Measurements from ENCODE around the gene MROH8. TPM values are rescaled to one million over a fixed set of nuclear protein-coding genes. Genes with fewer than 3 reads are reported as not detected.
A peak's percentile ranks its signal among the peaks of the same experiment; 100 is the strongest.

The MROH8 gene
- 1 to 10 TPM in 1 of 2 donors, under 1 TPM in 1; 0.69 to 1.3 TPM for polyA plus RNA-seq

DNA sequence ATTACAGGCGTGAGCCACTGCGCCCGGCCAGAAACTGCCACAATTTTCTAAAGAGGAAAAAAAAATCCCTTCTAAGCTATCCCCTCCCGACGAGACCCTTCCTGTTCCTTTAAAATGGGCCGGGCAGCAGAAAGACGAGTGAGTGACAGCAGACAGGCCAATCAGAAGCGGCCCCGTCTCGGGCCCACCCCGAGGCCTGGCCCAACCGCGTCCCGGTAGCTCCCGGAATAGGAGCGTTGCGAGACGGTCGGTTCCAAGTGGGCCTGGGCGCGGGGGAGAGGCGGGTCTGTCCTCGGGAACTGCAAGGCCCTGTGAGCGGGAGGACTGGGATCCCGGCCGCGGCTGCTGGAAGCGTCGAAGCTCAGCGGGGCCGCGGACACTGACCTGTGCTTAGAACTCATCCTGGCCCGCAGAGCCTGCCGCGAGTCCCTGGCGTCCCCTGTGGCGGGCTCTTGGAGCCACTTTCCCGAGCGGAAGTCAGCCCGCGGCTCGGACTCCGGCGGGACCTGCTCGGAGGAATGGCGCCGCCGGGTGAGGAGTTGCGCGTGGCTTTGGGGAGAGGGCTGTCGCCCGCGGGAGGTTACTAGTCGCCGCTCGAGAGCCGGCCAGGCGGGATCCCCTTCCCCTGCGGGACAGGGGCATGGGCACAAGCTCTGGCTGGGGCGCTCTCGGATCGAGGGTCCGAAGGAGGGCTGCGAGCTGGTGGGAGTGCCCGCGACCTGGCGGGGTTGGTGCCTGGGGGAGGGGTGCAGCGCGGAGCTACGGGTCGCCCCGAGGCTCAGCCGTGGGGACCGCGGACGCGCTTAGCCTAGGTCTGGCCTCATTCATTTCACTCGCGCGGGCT, at the start of gene MROH8, which contains the start of gene RPN2:
TSS of gene MROH8 (minus strand) at position 710 of the 844 bp plus-strand sequence.
TSS of gene RPN2 (plus strand) at position 492 of the 844 bp plus-strand sequence. CDS start at position 519, 27 bp downstream.
- peak within 1 kb of the TSS; percentile 98 to 99 for H3K27ac ChIP-seq (ENCODE audit: low read depth in 2 of 2, low read length in 1 of 2)
- peaks cover 0 to 3% of the 10 kb centered on the region in 2 donors for H3K4me1 ChIP-seq (ENCODE audit: control insufficient read depth in 2 of 2, insufficient read depth in 2 of 2, low read length in 1 of 2)
- no peaks in the 10 kb centered on the region for H3K9me3 ChIP-seq (ENCODE audit: control insufficient read depth in 2 of 2, insufficient read depth in 1 of 2, low read depth in 1 of 2, low read length in 1 of 2)
- peaks cover 0 to 3% of the 10 kb centered on the region in 2 donors for H3K36me3 ChIP-seq (ENCODE audit: control insufficient read depth in 2 of 2, insufficient read depth in 2 of 2, low read length in 1 of 2)
- WGBS, 2 donors, result 0% methylated on average over 74 to 80 of the region's 80 CpGs
- H3K27me3 ChIP-seq (ENCODE audit: control insufficient read depth in 1 of 2, insufficient read depth in 2 of 2, low read length in 2 of 2), result no peaks in the 10 kb centered on the region
- peak within 1 kb of the TSS; percentile 92 to 99 for H3K4me3 ChIP-seq (ENCODE audit: low read depth in 1 of 2, low read length in 2 of 2)

DNA sequence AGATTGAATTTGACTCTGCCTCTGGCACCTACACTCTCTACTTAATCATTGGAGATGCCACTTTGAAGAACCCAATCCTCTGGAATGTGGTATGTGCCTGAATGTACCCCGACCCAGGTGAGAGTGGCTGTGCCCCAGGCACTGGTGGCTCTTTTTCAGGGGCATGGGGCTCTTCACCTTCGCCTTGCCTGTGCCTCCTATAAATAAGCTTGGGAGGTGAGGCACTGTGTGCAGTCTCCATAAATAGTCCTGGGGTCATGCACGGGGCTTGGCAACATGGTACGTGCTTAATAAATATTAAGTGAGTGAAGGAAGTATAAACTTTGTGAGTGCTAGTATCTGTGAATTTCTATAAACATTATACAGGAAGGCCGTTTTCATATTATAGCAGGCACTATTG, 49.3 kb upstream of the MROH8 start:
- 53 to 72% methylated on average over 5 of the region's 5 CpGs for WGBS, 2 donors
- Histone ChIP-seq H3K27me3 (ENCODE audit: control insufficient read depth in 1 of 2, insufficient read depth in 2 of 2, low read length in 2 of 2) (no peaks in the 10 kb centered on the region), H3K27ac (ENCODE audit: low read depth in 2 of 2, low read length in 1 of 2) (peak overlapping the region in 1 of 2 donors; percentile 2), H3K9me3 (ENCODE audit: control insufficient read depth in 2 of 2, insufficient read depth in 1 of 2, low read depth in 1 of 2, low read length in 1 of 2) (no peaks in the 10 kb centered on the region), H3K4me1 (ENCODE audit: control insufficient read depth in 2 of 2, insufficient read depth in 2 of 2, low read length in 1 of 2) (peaks cover 2 to 5% of the 10 kb centered on the region in 2 donors), H3K4me3 (ENCODE audit: low read depth in 1 of 2, low read length in 2 of 2) (no peak overlapping the region), H3K36me3 (ENCODE audit: control insufficient read depth in 2 of 2, insufficient read depth in 2 of 2, low read length in 1 of 2) (peaks cover 17 to 45% of the 10 kb centered on the region in 2 donors)

DNA sequence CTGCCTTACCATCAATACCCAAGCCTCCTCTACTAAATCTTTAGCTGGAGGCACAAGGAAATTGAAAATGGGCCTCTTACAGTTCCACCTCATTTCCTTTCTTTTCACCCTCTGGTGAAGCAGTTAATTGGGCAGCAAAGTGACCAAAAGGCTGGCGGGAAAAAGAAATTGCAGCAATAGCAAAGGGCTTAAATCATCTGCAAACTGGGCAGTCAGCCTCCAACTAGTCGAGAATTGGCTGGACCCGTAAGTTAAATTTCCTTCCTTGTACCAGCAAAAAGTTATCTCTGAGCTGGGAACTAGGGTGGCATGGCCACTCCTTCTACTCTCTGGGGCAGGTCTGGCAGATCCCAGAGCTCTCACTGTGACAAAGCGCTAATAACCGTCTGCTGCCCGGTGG, 48.7 kb upstream of the MROH8 start:
- Histone ChIP-seq H3K4me3 (ENCODE audit: low read depth in 1 of 2, low read length in 2 of 2) (no peak overlapping the region), H3K9me3 (ENCODE audit: control insufficient read depth in 2 of 2, insufficient read depth in 1 of 2, low read depth in 1 of 2, low read length in 1 of 2) (no peaks in the 10 kb centered on the region), H3K27me3 (ENCODE audit: control insufficient read depth in 1 of 2, insufficient read depth in 2 of 2, low read length in 2 of 2) (no peaks in the 10 kb centered on the region), H3K4me1 (ENCODE audit: control insufficient read depth in 2 of 2, insufficient read depth in 2 of 2, low read length in 1 of 2) (peaks cover 2 to 5% of the 10 kb centered on the region in 2 donors), H3K27ac (ENCODE audit: low read depth in 2 of 2, low read length in 1 of 2) (peak overlapping the region in 1 of 2 donors; percentile 52), H3K36me3 (ENCODE audit: control insufficient read depth in 2 of 2, insufficient read depth in 2 of 2, low read length in 1 of 2) (peaks cover 18 to 46% of the 10 kb centered on the region in 2 donors)
- WGBS, 2 donors, result 41 to 59% methylated on average over 6 of the region's 6 CpGs

DNA sequence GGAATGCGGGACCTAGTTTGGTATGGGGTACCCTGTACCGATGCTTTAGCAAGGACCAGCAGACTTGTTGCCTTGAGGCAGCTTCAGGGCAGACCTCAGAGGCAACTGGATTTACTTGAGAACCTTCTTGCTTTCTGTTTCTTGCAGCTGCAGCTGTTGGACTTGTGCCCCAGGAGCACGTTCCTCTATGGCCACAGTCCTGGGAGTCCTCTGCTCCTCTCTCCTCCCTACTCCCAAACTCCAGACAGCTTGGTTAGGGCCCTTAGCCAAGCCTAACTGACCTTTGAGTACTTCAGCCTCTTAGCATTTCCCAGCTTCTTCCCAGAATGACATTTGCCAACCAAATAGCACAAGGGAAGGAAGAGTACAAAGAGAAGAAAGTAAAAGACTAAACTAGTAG, 47.5 kb upstream of the MROH8 start:
- WGBS, 2 donors, result 62% methylated on average over 3 of the region's 3 CpGs

DNA sequence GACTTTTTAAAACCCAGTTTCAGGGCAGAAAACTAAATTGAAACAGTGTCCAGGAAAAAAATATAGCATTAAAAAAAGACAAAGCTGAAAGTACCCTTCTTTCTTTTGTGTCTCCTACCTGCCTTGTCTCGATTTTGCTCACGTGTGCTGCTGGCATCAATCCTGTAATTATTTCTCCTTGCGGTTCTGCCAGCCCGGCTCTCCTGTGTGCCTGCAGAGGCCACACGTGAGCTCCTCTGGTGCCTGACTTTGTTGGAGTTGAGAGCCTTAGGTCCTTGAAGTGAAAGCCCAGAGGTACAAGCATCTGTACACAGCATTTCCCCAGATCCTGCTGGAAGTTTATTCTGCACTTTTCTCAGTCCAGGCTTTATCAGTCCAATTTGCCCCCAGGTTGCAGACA, 45.8 kb upstream of the MROH8 start:
- H3K27ac ChIP-seq (ENCODE audit: low read depth in 2 of 2, low read length in 1 of 2), result no peak overlapping the region
- 57 to 74% methylated on average over 5 of the region's 5 CpGs for WGBS, 2 donors
- H3K4me1 ChIP-seq (ENCODE audit: control insufficient read depth in 2 of 2, insufficient read depth in 2 of 2, low read length in 1 of 2), result peaks cover 2 to 5% of the 10 kb centered on the region in 2 donors
- H3K27me3 ChIP-seq (ENCODE audit: control insufficient read depth in 1 of 2, insufficient read depth in 2 of 2, low read length in 2 of 2), result no peaks in the 10 kb centered on the region
- H3K9me3 ChIP-seq (ENCODE audit: control insufficient read depth in 2 of 2, insufficient read depth in 1 of 2, low read depth in 1 of 2, low read length in 1 of 2), result no peaks in the 10 kb centered on the region
- H3K36me3 ChIP-seq (ENCODE audit: control insufficient read depth in 2 of 2, insufficient read depth in 2 of 2, low read length in 1 of 2), result peaks cover 13 to 32% of the 10 kb centered on the region in 2 donors
- no peak overlapping the region for H3K4me3 ChIP-seq (ENCODE audit: low read depth in 1 of 2, low read length in 2 of 2)

More for the DNA sequence above, 47.5 kb upstream of the MROH8 start:
- H3K4me1 ChIP-seq (ENCODE audit: control insufficient read depth in 2 of 2, insufficient read depth in 2 of 2, low read length in 1 of 2), result peaks cover 2 to 5% of the 10 kb centered on the region in 2 donors
- H3K36me3 ChIP-seq (ENCODE audit: control insufficient read depth in 2 of 2, insufficient read depth in 2 of 2, low read length in 1 of 2), result peaks cover 13 to 41% of the 10 kb centered on the region in 2 donors
- no peak overlapping the region for H3K4me3 ChIP-seq (ENCODE audit: low read depth in 1 of 2, low read length in 2 of 2)
- no peaks in the 10 kb centered on the region for H3K9me3 ChIP-seq (ENCODE audit: control insufficient read depth in 2 of 2, insufficient read depth in 1 of 2, low read depth in 1 of 2, low read length in 1 of 2)
- H3K27me3 ChIP-seq (ENCODE audit: control insufficient read depth in 1 of 2, insufficient read depth in 2 of 2, low read length in 2 of 2), result no peaks in the 10 kb centered on the region
- H3K27ac ChIP-seq (ENCODE audit: low read depth in 2 of 2, low read length in 1 of 2), result no peak overlapping the region

DNA sequence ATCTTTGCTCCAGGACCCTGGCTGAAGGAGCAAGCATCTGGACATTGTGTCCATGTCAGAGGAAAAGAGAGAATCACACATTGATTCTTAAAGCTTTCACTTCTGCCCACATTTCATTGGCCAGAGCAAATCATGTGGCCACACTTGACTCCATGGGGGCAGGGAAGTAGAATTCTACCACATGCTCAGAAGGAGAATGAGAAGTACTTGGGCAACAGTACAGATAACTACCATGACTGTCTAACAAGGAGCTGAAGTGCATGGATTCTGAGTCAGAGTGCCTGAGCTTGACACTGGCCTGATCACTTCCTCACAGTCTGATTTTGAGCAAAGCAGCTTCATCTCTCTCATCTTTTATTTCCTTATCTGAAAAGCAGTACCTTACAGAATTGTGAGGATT, 43.7 kb upstream of the MROH8 start:
- H3K4me3 ChIP-seq (ENCODE audit: low read depth in 1 of 2, low read length in 2 of 2), result no peak overlapping the region
- H3K4me1 ChIP-seq (ENCODE audit: control insufficient read depth in 2 of 2, insufficient read depth in 2 of 2, low read length in 1 of 2), result no peaks in the 10 kb centered on the region
- no peaks in the 10 kb centered on the region for H3K9me3 ChIP-seq (ENCODE audit: control insufficient read depth in 2 of 2, insufficient read depth in 1 of 2, low read depth in 1 of 2, low read length in 1 of 2)
- H3K27ac ChIP-seq (ENCODE audit: low read depth in 2 of 2, low read length in 1 of 2), result no peak overlapping the region
- H3K36me3 ChIP-seq (ENCODE audit: control insufficient read depth in 2 of 2, insufficient read depth in 2 of 2, low read length in 1 of 2), result peaks cover 13 to 29% of the 10 kb centered on the region in 2 donors
- no peaks in the 10 kb centered on the region for H3K27me3 ChIP-seq (ENCODE audit: control insufficient read depth in 1 of 2, insufficient read depth in 2 of 2, low read length in 2 of 2)

DNA sequence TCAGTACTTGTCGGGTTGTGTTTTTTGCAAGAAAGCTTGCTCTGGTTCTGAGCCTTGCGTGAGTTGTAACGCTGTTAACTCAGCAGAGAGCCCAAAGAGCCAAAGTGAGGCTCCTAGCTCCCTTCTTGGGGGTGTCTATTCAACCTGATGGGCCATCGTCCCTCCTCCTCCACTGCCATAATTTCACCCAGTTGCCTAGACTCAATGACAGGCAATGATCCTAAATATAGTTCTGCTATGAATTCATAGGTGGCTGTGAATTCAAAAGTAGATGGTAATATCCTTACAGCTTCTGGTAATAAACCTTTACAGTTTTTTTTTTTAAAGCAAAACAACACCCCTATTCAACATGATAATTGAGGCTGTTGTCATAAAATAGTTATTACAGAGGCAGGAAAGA, 42.7 kb upstream of the MROH8 start:
- 96 to 98% methylated on average over 4 of the region's 4 CpGs for WGBS, 2 donors
- H3K27ac ChIP-seq (ENCODE audit: low read depth in 2 of 2, low read length in 1 of 2), result peak overlapping the region in 1 of 2 donors; percentile 8
- H3K4me3 ChIP-seq (ENCODE audit: low read depth in 1 of 2, low read length in 2 of 2), result no peak overlapping the region
- H3K27me3 ChIP-seq (ENCODE audit: control insufficient read depth in 1 of 2, insufficient read depth in 2 of 2, low read length in 2 of 2), result no peaks in the 10 kb centered on the region
- no peaks in the 10 kb centered on the region for H3K4me1 ChIP-seq (ENCODE audit: control insufficient read depth in 2 of 2, insufficient read depth in 2 of 2, low read length in 1 of 2)
- H3K36me3 ChIP-seq (ENCODE audit: control insufficient read depth in 2 of 2, insufficient read depth in 2 of 2, low read length in 1 of 2), result peaks cover 13 to 27% of the 10 kb centered on the region in 2 donors
- no peaks in the 10 kb centered on the region for H3K9me3 ChIP-seq (ENCODE audit: control insufficient read depth in 2 of 2, insufficient read depth in 1 of 2, low read depth in 1 of 2, low read length in 1 of 2)

DNA sequence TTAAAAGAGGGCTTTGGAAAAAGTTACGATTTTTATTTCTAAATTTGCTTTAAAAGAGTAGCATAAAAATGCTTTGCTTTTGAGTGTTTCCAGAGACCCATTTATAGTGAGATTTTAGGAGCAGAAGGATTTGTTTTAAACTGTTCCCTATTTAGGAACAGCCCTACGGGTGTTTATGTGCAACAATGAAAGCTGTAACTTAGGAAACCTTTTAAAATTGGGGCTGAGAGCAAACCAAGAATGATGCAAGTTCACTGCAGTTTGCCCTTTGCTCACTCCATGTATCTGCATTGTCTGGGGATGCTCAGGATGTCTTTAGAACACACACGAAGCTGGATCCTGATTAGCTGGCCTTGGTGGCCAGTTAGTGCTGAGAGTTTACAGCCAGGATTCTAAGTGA, 41.4 kb upstream of the MROH8 start:
- Histone ChIP-seq H3K4me1 (ENCODE audit: control insufficient read depth in 2 of 2, insufficient read depth in 2 of 2, low read length in 1 of 2) (no peaks in the 10 kb centered on the region), H3K27ac (ENCODE audit: low read depth in 2 of 2, low read length in 1 of 2) (no peak overlapping the region), H3K4me3 (ENCODE audit: low read depth in 1 of 2, low read length in 2 of 2) (no peak overlapping the region), H3K36me3 (ENCODE audit: control insufficient read depth in 2 of 2, insufficient read depth in 2 of 2, low read length in 1 of 2) (peaks cover 10 to 21% of the 10 kb centered on the region in 2 donors), H3K9me3 (ENCODE audit: control insufficient read depth in 2 of 2, insufficient read depth in 1 of 2, low read depth in 1 of 2, low read length in 1 of 2) (no peaks in the 10 kb centered on the region), H3K27me3 (ENCODE audit: control insufficient read depth in 1 of 2, insufficient read depth in 2 of 2, low read length in 2 of 2) (no peaks in the 10 kb centered on the region)
- WGBS, 2 donors, result 39 to 46% methylated on average over 3 of the region's 3 CpGs

DNA sequence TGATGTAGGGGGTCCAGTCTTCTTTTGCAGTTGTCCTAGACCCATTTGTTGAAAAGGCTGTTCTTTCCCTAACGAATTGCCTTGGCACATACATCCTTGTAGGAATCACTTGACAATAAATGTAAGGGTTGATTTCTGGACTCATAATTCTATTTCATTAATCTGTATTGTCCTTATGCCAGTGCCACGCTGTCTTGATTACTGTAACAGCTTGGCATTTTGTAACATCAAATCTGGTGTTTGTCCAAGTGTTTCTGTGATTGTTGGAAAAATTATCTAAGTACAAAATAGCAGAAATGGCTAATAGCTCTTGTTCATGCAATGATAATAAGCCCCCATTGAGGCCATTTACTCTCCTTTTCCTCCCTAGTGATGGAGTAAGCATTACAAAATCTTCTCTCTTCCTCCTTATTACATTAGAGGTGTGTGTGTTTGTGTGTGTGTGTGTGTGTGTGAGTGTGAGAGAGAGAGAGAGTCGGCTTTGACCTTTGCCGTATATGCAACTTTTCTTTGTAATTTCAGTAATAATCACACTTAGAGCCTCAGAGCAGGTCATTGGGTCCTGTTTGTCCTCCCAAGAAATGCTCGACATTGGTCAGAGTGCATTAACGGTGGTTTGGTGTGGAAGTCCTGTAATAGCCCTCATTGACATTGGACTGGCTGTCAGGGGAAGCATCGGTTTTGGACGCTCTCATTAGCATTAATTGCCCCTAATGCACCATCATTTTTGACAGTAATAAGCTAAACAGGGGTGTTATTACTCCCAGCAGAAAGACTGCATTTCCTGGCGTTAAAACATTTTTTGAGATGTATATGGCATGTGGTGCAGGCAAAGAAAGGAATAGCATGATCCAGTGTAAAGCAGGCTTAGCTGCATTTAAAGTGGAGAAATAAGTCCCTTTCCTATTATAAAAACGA, 40.7 kb upstream of the MROH8 start:
- Histone ChIP-seq H3K27ac (ENCODE audit: low read depth in 2 of 2, low read length in 1 of 2) (peak overlapping the region in 1 of 2 donors; percentile 34), H3K4me3 (ENCODE audit: low read depth in 1 of 2, low read length in 2 of 2) (no peak overlapping the region), H3K27me3 (ENCODE audit: control insufficient read depth in 1 of 2, insufficient read depth in 2 of 2, low read length in 2 of 2) (no peaks in the 10 kb centered on the region), H3K4me1 (ENCODE audit: control insufficient read depth in 2 of 2, insufficient read depth in 2 of 2, low read length in 1 of 2) (no peaks in the 10 kb centered on the region), H3K9me3 (ENCODE audit: control insufficient read depth in 2 of 2, insufficient read depth in 1 of 2, low read depth in 1 of 2, low read length in 1 of 2) (no peaks in the 10 kb centered on the region), H3K36me3 (ENCODE audit: control insufficient read depth in 2 of 2, insufficient read depth in 2 of 2, low read length in 1 of 2) (peaks cover 6 to 14% of the 10 kb centered on the region in 2 donors)
- WGBS, 2 donors, result 65 to 75% methylated on average over 10 of the region's 10 CpGs

All from esophagus (tissue), 2 donors.